Karpas-422 (cell line): ENCODE measurements around the gene PLPPR1. TPM values are rescaled to one million over a fixed set of nuclear protein-coding genes. Genes with fewer than 3 reads are reported as not detected.

Experiments
- DNase-seq: peaks from one replicate; pipeline ENCODE4 v3.0.0-alpha.2; 2015
- H2AFZ ChIP-seq: fragments of 200-600 bp; sonication (generic); 2 replicates; pipeline ENCODE4 v1.6.1; 2014; ENCODE audit warnings: antibody characterized with exemption, low read length, mixed read lengths
- H3K27ac ChIP-seq: fragments of 200-600 bp; sonication (generic); 2 replicates; pipeline ENCODE4 v1.5.1; 2014; ENCODE audit warnings: mild to moderate bottlenecking, low read length, moderate library complexity
- H3K27me3 ChIP-seq: fragments of 200-600 bp; sonication (generic); 2 replicates; pipeline ENCODE4 v1.6.1; 2014; ENCODE audit warnings: low read length, mixed read lengths
- H3K36me3 ChIP-seq: fragments of 200-600 bp; sonication (generic); 2 replicates; pipeline ENCODE4 v1.6.1; 2014; ENCODE audit warnings: low read length, mixed read lengths; ENCODE audit not compliant: insufficient read depth
- H3K4me1 ChIP-seq: fragments of 200-600 bp; sonication (generic); 2 replicates; pipeline ENCODE4 v1.6.1; 2014; ENCODE audit warnings: mild to moderate bottlenecking, low read length, mixed read lengths
- H3K4me2 ChIP-seq: fragments of 200-600 bp; sonication (generic); 2 replicates; pipeline ENCODE4 v1.6.1; 2014; ENCODE audit warnings: low read length, low read depth, mild to moderate bottlenecking; ENCODE audit not compliant: poor library complexity, severe bottlenecking
- H3K4me3 ChIP-seq: fragments of 200-600 bp; sonication (generic); 2 replicates; pipeline ENCODE4 v1.5.1; 2014; ENCODE audit warnings: mild to moderate bottlenecking, antibody characterized with exemption, low read length, mixed read lengths
- H3K79me2 ChIP-seq: fragments of 200-600 bp; sonication (generic); 2 replicates; pipeline ENCODE4 v1.6.1; 2014; ENCODE audit warnings: mild to moderate bottlenecking, low read length, mixed read lengths
- H3K9ac ChIP-seq: fragments of 200-600 bp; sonication (generic); 2 replicates; pipeline ENCODE4 v1.6.0; 2014; ENCODE audit warnings: low read length
- H3K9me2 ChIP-seq: fragments of 200-600 bp; sonication (generic), shearing (Covaris generic); replicated peaks from 2 replicates; pipeline ENCODE4 v1.6.0; 2014; ENCODE audit warnings: mild to moderate bottlenecking, low read length, moderate library complexity; ENCODE audit not compliant: insufficient read depth
- H3K9me3 ChIP-seq: fragments of 300-700, 200-600 bp; sonication (generic); 2 replicates; pipeline ENCODE4 v1.6.1; 2014; ENCODE audit warnings: low read length, mixed read lengths
- H4K20me1 ChIP-seq: fragments of 200-600 bp; sonication (generic); 2 replicates; pipeline ENCODE4 v1.6.1; 2014; ENCODE audit warnings: mild to moderate bottlenecking, antibody characterized with exemption, low read length, low read depth; ENCODE audit not compliant: insufficient read depth
- total RNA-seq: library from RNA; depleted of rRNA; stranded (reverse); fragments of >200 nt; shearing (Covaris generic); gene quantifications from 2 replicates; pipeline ENCODE4 v1.2.3, GENCODE V29; 2014; ENCODE audit warnings: low replicate concordance

Gene PLPPR1
- total RNA-seq, 1 experiment from 2014 or later = not detected

DNA sequence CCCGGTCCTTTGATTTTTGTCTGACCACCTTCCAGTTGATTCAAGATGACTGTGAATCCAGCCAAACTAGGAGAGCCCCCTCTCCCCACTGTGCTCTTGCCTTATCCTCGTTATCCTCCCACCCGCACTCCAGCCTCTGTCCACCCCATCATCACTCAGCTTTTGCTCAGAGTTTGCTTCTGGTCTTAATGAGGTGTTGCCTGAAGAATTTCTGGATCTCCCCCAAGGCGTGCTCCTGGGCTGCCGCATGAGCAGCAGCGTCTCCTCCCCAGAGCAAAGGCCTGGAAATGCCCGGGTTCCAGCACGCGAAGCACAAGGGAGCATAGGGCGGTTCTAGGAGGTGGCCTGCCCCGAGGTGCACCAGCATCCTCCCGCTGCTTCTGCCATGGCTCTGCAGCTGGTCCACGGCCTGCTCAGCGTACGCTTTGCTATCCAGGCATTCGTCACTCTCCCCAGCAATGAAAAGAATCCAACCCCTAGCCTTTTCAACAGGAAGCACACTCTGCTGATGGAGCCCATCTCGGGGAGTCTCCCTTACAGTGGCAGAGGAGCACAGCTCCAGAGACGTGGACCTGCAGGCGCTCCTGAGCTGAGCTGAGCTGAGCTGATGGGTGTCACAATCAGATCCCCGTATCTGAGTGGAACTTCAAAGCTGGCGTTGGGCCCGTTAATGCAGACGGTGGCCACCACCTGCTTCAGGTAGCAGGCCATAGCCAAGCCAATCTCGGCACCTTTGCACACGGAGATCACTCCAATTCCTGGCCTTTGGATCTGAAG lies 305.6 kb downstream of the PLPPR1 start:
- Histone ChIP-seq H3K4me1 (no peaks in the 10 kb centered on the region), H2AFZ (no peak overlapping the region), H3K79me2 (no peaks in the 10 kb centered on the region), H4K20me1 (no peaks in the 10 kb centered on the region), H3K27ac (no peak overlapping the region), H3K4me2 (no peak overlapping the region), H3K9me3 (no peaks in the 10 kb centered on the region), H3K27me3 (no peaks in the 10 kb centered on the region), H3K9me2 (no peaks in the 10 kb centered on the region), H3K36me3 (no peaks in the 10 kb centered on the region), H3K4me3 (no peak overlapping the region), H3K9ac (no peak overlapping the region)
- no peak for DNase-seq

GRCh38 chr9:101336091-101336490 lies 307.6 kb downstream of the PLPPR1 start:
- DNase-seq = no peak
- H3K9me3 ChIP-seq = no peaks in the 10 kb centered on the region
- H3K27ac ChIP-seq = no peak overlapping the region

GRCh38 chr9:101337237-101337636 lies 308.7 kb downstream of the PLPPR1 start:
- Histone ChIP-seq H3K9me3 (no peaks in the 10 kb centered on the region), H3K4me3 (no peak overlapping the region), H3K9me2 (no peaks in the 10 kb centered on the region), H4K20me1 (no peaks in the 10 kb centered on the region), H3K36me3 (no peaks in the 10 kb centered on the region), H3K4me2 (no peak overlapping the region), H3K27ac (no peak overlapping the region), H3K4me1 (no peaks in the 10 kb centered on the region), H3K27me3 (no peaks in the 10 kb centered on the region), H3K9ac (no peak overlapping the region), H3K79me2 (no peaks in the 10 kb centered on the region), H2AFZ (no peak overlapping the region)
- DNase-seq = no peak

More at GRCh38 chr9:101336091-101336490, 307.6 kb downstream of the PLPPR1 start:
- no peaks in the 10 kb centered on the region for H3K36me3 ChIP-seq
- no peaks in the 10 kb centered on the region for H3K79me2 ChIP-seq
- H3K27me3 ChIP-seq = no peaks in the 10 kb centered on the region
- no peak overlapping the region for H2AFZ ChIP-seq
- no peaks in the 10 kb centered on the region for H3K9me2 ChIP-seq
- H4K20me1 ChIP-seq = no peaks in the 10 kb centered on the region
- H3K4me1 ChIP-seq = no peaks in the 10 kb centered on the region
- H3K4me2 ChIP-seq = no peak overlapping the region
- no peak overlapping the region for H3K9ac ChIP-seq
- H3K4me3 ChIP-seq = no peak overlapping the region

DNA sequence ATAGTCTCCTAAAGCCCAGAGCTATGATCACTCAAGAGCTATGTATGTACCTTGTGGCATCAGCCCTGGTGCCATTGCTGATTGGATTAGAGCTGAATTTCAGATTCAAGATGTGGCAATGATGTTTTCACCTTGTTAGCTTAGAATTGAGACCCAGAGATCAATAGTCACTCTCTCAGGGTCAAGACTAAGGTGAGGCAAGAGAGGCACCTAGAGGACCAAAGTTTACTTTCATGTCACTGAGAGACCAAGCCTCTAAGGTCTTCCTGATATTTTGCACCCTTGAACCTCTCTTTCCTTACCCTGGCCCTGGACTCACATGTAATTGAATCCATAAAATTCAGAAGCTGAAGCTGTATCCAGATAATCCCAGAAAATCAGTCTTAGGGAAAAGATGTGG lies 313.4 kb downstream of the PLPPR1 start:
- no peaks in the 10 kb centered on the region for H3K9me3 ChIP-seq
- H3K4me1 ChIP-seq = no peaks in the 10 kb centered on the region
- H3K9ac ChIP-seq = no peak overlapping the region
- H3K36me3 ChIP-seq = no peaks in the 10 kb centered on the region
- no peak overlapping the region for H3K4me3 ChIP-seq
- no peak overlapping the region for H3K27ac ChIP-seq
- H3K27me3 ChIP-seq = no peaks in the 10 kb centered on the region
- H2AFZ ChIP-seq = no peak overlapping the region
- DNase-seq = no peak
- H3K9me2 ChIP-seq = no peaks in the 10 kb centered on the region
- H3K4me2 ChIP-seq = no peak overlapping the region
- H4K20me1 ChIP-seq = no peaks in the 10 kb centered on the region
- H3K79me2 ChIP-seq = no peaks in the 10 kb centered on the region

DNA sequence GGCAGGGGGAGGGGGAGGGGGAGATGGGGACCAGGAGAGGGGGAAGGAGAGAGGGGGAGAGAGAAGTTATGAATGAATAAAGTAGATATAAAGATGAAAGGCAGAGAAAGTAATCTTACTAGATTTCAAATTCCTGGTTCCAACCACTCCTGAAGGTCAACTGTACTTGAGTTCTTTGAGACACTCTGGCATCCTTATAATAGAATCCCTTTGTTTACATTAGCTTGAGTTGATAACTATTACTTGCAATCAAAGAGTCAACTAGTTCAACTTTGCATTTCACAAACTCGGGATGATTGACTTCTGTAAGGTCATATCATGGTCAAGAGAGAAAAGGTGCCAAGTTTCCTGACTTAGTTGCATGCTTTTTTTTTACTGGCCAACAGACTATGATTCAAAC lies 314.1 kb downstream of the PLPPR1 start:
- Histone ChIP-seq H3K27ac (no peak overlapping the region), H3K4me2 (no peak overlapping the region), H3K4me1 (no peaks in the 10 kb centered on the region), H4K20me1 (no peaks in the 10 kb centered on the region), H3K27me3 (no peaks in the 10 kb centered on the region), H3K9ac (no peak overlapping the region), H3K79me2 (no peaks in the 10 kb centered on the region), H3K36me3 (no peaks in the 10 kb centered on the region), H2AFZ (no peak overlapping the region), H3K9me3 (no peaks in the 10 kb centered on the region), H3K4me3 (no peak overlapping the region), H3K9me2 (no peaks in the 10 kb centered on the region)
- no peak for DNase-seq

- no peaks in the 10 kb centered on the region for H3K9me2 ChIP-seq
- H3K4me1 ChIP-seq = no peaks in the 10 kb centered on the region
- H3K27me3 ChIP-seq = no peaks in the 10 kb centered on the region
- H3K36me3 ChIP-seq = no peaks in the 10 kb centered on the region
- no peak overlapping the region for H3K9ac ChIP-seq
- H3K79me2 ChIP-seq = no peaks in the 10 kb centered on the region
- no peaks in the 10 kb centered on the region for H4K20me1 ChIP-seq
- no peaks in the 10 kb centered on the region for H3K9me3 ChIP-seq
- no peak overlapping the region for H2AFZ ChIP-seq
- no peak for DNase-seq
- H3K4me2 ChIP-seq = no peak overlapping the region
- H3K27ac ChIP-seq = no peak overlapping the region
- no peak overlapping the region for H3K4me3 ChIP-seq
These were observed 321.8 kb downstream of the PLPPR1 start for GRCh38 chr9:101350285-101350684.

GRCh38 chr9:101352892-101353463 lies 324.5 kb downstream of the PLPPR1 start:
- Histone ChIP-seq H3K36me3 (no peaks in the 10 kb centered on the region), H3K4me1 (no peaks in the 10 kb centered on the region), H3K9me2 (no peaks in the 10 kb centered on the region), H4K20me1 (no peaks in the 10 kb centered on the region), H3K4me3 (no peak overlapping the region), H3K9me3 (no peaks in the 10 kb centered on the region), H3K4me2 (no peak overlapping the region), H2AFZ (no peak overlapping the region), H3K27ac (no peak overlapping the region), H3K79me2 (no peaks in the 10 kb centered on the region), H3K27me3 (no peaks in the 10 kb centered on the region), H3K9ac (no peak overlapping the region)
- no peak for DNase-seq

DNA sequence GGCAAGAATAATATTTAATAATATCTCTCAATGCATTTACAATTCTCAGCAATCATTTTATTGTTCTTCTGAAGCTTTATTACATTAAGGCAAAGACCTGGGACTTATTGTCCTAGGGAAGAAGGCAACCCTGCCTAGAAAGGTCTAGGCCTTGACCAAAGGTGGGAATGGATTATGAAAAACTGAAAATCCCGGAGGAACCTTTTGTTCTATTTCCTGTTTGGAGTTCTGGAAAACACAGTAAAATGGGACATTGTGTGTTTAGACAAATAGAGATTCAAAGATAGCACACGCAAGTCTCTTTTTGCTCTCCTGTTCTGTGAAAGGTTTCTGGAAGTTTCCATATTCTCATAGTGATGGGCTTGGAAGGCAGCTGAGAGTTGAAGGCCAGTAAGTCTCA lies 325.2 kb downstream of the PLPPR1 start:
- no peak overlapping the region for H3K9ac ChIP-seq
- H3K9me3 ChIP-seq = no peaks in the 10 kb centered on the region
- H3K4me3 ChIP-seq = no peak overlapping the region

More for the DNA sequence above, 325.2 kb downstream of the PLPPR1 start:
- no peaks in the 10 kb centered on the region for H3K4me1 ChIP-seq
- DNase-seq = no peak
- no peak overlapping the region for H2AFZ ChIP-seq
- no peak overlapping the region for H3K27ac ChIP-seq
- no peaks in the 10 kb centered on the region for H3K27me3 ChIP-seq
- H3K4me2 ChIP-seq = no peak overlapping the region
- H4K20me1 ChIP-seq = no peaks in the 10 kb centered on the region
- H3K79me2 ChIP-seq = no peaks in the 10 kb centered on the region
- no peaks in the 10 kb centered on the region for H3K36me3 ChIP-seq
- H3K9me2 ChIP-seq = no peaks in the 10 kb centered on the region
